Measurements from ENCODE around the gene SERTAD4. TPM values are rescaled to one million over a fixed set of nuclear protein-coding genes. Genes with fewer than 3 reads are reported as not detected.

SERTAD4 gene
- polyA plus RNA-seq, 1 donor from 2014 or later = 41.4 TPM

DNA sequence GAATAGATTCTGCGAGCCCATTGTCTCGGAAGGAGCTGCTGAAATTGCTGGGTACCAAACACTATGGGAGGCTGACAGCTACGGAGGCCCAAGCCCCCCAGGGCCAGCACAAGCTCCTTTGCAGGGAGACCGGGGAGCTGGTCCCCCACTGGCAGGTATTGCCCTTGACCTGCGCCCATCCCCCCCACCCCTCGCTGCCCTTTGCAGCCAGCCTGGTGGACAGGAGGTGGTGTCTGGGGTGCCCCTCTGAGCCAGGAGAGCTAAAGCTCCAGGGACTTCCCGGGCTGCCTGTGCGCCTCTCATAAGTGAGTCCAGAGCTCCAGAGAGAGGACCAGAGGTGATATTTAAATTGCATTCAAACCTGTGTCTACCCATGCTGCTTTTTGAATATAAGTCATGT, 5.4 kb downstream of the SERTAD4 start:
- Histone ChIP-seq H2AFZ (ENCODE audit: low read depth, low read length) (no peak overlapping the region), H3K4me2 (ENCODE audit: low read length) (peak overlapping the region; percentile 68), H3K36me3 (ENCODE audit: insufficient read depth, low read length) (peaks cover 8% of the 10 kb centered on the region), H4K20me1 (ENCODE audit: insufficient read depth) (no peaks in the 10 kb centered on the region), H3K9me2 (ENCODE audit: insufficient read depth, low read length) (no peaks in the 10 kb centered on the region), H3F3A (ENCODE audit: insufficient read depth, low read length, poor library complexity, severe bottlenecking) (no peaks in the 10 kb centered on the region), H3K27me3 (ENCODE audit: insufficient read depth, low read depth, low read length) (no peaks in the 10 kb centered on the region), H3K4me3 (ENCODE audit: low read length) (peak overlapping the region; percentile 98), H3K27ac (ENCODE audit: low read length) (peak overlapping the region; percentile 92), H3K9ac (ENCODE audit: low read length) (peak overlapping the region; percentile 97), H3K9me3 (ENCODE audit: low read length) (no peaks in the 10 kb centered on the region), H3K79me2 (replicated peaks; ENCODE audit: insufficient read depth, low read length) (peaks cover 79% of the 10 kb centered on the region)
- TF ChIP-seq MXI1 (conservative IDR thresholded peaks at IDR 0.05; ENCODE audit: poor library complexity, severe bottlenecking) = no peak
- no peak for TF ChIP-seq POLR2AphosphoS5 (IDR thresholded peaks at IDR 0.05)
- TF ChIP-seq, protein P1, sequence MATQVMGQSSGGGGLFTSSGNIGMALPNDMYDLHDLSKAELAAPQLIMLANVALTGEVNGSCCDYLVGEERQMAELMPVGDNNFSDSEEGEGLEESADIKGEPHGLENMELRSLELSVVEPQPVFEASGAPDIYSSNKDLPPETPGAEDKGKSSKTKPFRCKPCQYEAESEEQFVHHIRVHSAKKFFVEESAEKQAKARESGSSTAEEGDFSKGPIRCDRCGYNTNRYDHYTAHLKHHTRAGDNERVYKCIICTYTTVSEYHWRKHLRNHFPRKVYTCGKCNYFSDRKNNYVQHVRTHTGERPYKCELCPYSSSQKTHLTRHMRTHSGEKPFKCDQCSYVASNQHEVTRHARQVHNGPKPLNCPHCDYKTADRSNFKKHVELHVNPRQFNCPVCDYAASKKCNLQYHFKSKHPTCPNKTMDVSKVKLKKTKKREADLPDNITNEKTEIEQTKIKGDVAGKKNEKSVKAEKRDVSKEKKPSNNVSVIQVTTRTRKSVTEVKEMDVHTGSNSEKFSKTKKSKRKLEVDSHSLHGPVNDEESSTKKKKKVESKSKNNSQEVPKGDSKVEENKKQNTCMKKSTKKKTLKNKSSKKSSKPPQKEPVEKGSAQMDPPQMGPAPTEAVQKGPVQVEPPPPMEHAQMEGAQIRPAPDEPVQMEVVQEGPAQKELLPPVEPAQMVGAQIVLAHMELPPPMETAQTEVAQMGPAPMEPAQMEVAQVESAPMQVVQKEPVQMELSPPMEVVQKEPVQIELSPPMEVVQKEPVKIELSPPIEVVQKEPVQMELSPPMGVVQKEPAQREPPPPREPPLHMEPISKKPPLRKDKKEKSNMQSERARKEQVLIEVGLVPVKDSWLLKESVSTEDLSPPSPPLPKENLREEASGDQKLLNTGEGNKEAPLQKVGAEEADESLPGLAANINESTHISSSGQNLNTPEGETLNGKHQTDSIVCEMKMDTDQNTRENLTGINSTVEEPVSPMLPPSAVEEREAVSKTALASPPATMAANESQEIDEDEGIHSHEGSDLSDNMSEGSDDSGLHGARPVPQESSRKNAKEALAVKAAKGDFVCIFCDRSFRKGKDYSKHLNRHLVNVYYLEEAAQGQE (IDR thresholded peaks at IDR 0.05; ENCODE audit: borderline replicate concordance) = no peak
- no peak for TF ChIP-seq EP300 (conservative IDR thresholded peaks at IDR 0.05; ENCODE audit: poor library complexity, severe bottlenecking)
- TF ChIP-seq EZH2 (IDR thresholded peaks at IDR 0.05; ENCODE audit: borderline replicate concordance, insufficient read depth, low read length, poor library complexity, severe bottlenecking) = no peak
- TF ChIP-seq, protein P2, sequence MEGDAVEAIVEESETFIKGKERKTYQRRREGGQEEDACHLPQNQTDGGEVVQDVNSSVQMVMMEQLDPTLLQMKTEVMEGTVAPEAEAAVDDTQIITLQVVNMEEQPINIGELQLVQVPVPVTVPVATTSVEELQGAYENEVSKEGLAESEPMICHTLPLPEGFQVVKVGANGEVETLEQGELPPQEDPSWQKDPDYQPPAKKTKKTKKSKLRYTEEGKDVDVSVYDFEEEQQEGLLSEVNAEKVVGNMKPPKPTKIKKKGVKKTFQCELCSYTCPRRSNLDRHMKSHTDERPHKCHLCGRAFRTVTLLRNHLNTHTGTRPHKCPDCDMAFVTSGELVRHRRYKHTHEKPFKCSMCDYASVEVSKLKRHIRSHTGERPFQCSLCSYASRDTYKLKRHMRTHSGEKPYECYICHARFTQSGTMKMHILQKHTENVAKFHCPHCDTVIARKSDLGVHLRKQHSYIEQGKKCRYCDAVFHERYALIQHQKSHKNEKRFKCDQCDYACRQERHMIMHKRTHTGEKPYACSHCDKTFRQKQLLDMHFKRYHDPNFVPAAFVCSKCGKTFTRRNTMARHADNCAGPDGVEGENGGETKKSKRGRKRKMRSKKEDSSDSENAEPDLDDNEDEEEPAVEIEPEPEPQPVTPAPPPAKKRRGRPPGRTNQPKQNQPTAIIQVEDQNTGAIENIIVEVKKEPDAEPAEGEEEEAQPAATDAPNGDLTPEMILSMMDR (IDR thresholded peaks at IDR 0.05; ENCODE audit: poor library complexity, severe bottlenecking) = no peak
- TF ChIP-seq TAF1 (IDR thresholded peaks at IDR 0.05; ENCODE audit: low read depth) = no peak
- no peak for TF ChIP-seq RAD21 (conservative IDR thresholded peaks at IDR 0.05)
- no peak for TF ChIP-seq SMC3 (conservative IDR thresholded peaks at IDR 0.05; ENCODE audit: poor library complexity)

DNA sequence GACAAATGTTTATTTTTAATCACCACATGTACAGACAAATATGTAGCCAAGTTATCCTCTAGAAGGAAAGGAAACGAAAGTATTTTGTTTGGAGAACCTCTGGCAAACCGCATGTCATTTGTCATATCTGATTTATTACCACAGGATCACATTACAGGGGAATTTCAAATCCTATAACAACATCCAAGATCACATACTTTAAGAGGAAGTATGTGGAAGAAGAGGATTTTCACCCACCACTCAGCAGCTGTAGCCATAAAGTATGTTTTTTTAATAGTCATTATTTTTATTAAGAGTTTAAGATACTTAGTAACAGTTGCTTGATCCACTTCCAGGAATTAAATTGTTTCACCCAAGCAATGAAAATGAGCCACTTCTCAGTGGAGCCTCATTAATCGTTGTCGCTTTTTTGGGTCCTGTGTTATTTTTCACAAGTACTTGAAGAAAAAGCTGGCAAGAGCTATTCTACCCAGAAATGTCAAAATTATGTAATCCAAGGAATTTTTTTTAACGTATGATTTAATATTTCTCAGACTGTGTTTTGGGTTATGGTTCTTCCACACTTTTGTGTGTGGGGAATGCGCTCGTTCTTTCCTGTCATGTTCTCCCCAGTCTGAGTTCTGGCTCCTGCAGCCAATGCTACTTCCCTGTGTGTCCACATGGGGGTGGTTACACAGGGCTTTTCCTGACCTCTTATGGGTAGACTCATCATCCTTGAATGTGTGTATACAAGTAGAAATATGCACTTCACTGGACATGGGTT, 6.9 kb downstream of the SERTAD4 start:
- Histone ChIP-seq H3K9me3 (ENCODE audit: low read length) (no peaks in the 10 kb centered on the region), H3K27ac (ENCODE audit: low read length) (peak overlapping the region; percentile 92), H3K27me3 (ENCODE audit: insufficient read depth, low read depth, low read length) (no peaks in the 10 kb centered on the region), H3F3A (ENCODE audit: insufficient read depth, low read length, poor library complexity, severe bottlenecking) (no peaks in the 10 kb centered on the region), H3K79me2 (replicated peaks; ENCODE audit: insufficient read depth, low read length) (peaks cover 70% of the 10 kb centered on the region), H3K4me2 (ENCODE audit: low read length) (peak overlapping the region; percentile 68), H4K20me1 (ENCODE audit: insufficient read depth) (no peaks in the 10 kb centered on the region), H2AFZ (ENCODE audit: low read depth, low read length) (no peak overlapping the region), H3K4me3 (ENCODE audit: low read length) (peak overlapping the region; percentile 98), H3K9ac (ENCODE audit: low read length) (no peak overlapping the region), H3K9me2 (ENCODE audit: insufficient read depth, low read length) (no peaks in the 10 kb centered on the region), H3K36me3 (ENCODE audit: insufficient read depth, low read length) (peaks cover 8% of the 10 kb centered on the region)
- TF ChIP-seq MXI1 (conservative IDR thresholded peaks at IDR 0.05; ENCODE audit: poor library complexity, severe bottlenecking) (no peak), SMC3 (conservative IDR thresholded peaks at IDR 0.05; ENCODE audit: poor library complexity) (no peak), TAF1 (IDR thresholded peaks at IDR 0.05; ENCODE audit: low read depth) (no peak), EP300 (conservative IDR thresholded peaks at IDR 0.05; ENCODE audit: poor library complexity, severe bottlenecking) (no peak), RAD21 (conservative IDR thresholded peaks at IDR 0.05) (no peak), EZH2 (IDR thresholded peaks at IDR 0.05; ENCODE audit: borderline replicate concordance, insufficient read depth, low read length, poor library complexity, severe bottlenecking) (no peak), POLR2AphosphoS5 (IDR thresholded peaks at IDR 0.05) (no peak)
- TF ChIP-seq, protein P1 (IDR thresholded peaks at IDR 0.05; ENCODE audit: borderline replicate concordance) = no peak
- TF ChIP-seq, protein P2 (IDR thresholded peaks at IDR 0.05; ENCODE audit: poor library complexity, severe bottlenecking) = no peak

Measured in neural cell (in vitro differentiated cells).